B cell (primary cell): ENCODE data around the gene SAFB. TPM values are rescaled to one million over a fixed set of nuclear protein-coding genes. Genes with fewer than 3 reads are reported as not detected.

Experiments used
- ATAC-seq: fragments of 200-7000 bp; cut with Tn5 transposase; one replicate; pipeline ENCODE4 v1.10.0; 2021; ENCODE audit warnings: low read depth, mild to moderate bottlenecking, moderate number of reproducible peaks, moderate library complexity
- CTCF ChIA-PET: fragments of 350-600 bp; sonication (Branson Sonifier 250); formaldehyde crosslinking; loops from one replicate; lab custom pipeline; 2021; ENCODE audit warnings: antibody characterized with exemption, inconsistent platforms; lab: Charles Lee
- POLR2A ChIA-PET: fragments of 350-600 bp; sonication (Branson Sonifier 250); formaldehyde crosslinking; loops from one replicate; lab custom pipeline; 2021; ENCODE audit warnings: antibody characterized with exemption; lab: Charles Lee
- DNase-seq: peaks from one replicate; pipeline ENCODE4 v3.0.0; 2013
- H2AFZ ChIP-seq: 2 replicates; pipeline ENCODE4 v1.6.1; 2012; ENCODE audit warnings: mild to moderate bottlenecking, low read depth, low read length; ENCODE audit not compliant: insufficient read depth, poor library complexity, severe bottlenecking
- H3K27ac ChIP-seq, 2 donors: 1 replicate in 1 of 2; 2 replicates in 1 of 2; pipeline ENCODE4 v1.5.1; 2012 to 2013; ENCODE audit warnings: low read length in 2 of 2, mild to moderate bottlenecking in 2 of 2, moderate library complexity in 1 of 2
- H3K27me3 ChIP-seq, 4 experiments: fragments of 200-600 bp in 1 of 4; sonication (generic) in 1 of 4; replicated peaks in 1 of 4; 1 replicate in 2 of 4; 2 replicates in 2 of 4; pipeline versions ENCODE4 v1.6.1 to v1.7.0; 2013 to 2016; ENCODE audit warnings: low read length in 3 of 4, mild to moderate bottlenecking in 2 of 4, mixed read lengths in 1 of 4, moderate library complexity in 1 of 4; ENCODE audit not compliant: insufficient read depth in 4 of 4, control insufficient read depth in 3 of 4; ENCODE audit errors: control extremely low read depth in 1 of 4
- H3K36me3 ChIP-seq, 2 experiments: replicated peaks in 1 of 2; 1 replicate in 1 of 2; 2 replicates in 1 of 2; pipeline versions ENCODE4 v1.6.1 to v1.7.1; 2013; ENCODE audit warnings: low read length in 1 of 2; ENCODE audit not compliant: insufficient read depth in 2 of 2, control insufficient read depth in 1 of 2; ENCODE audit errors: control extremely low read depth in 1 of 2, extremely low read depth in 1 of 2
- H3K4me1 ChIP-seq, 2 donors: fragments of 200-600 bp in 1 of 2; sonication (generic) in 1 of 2; 1 replicate in 1 of 2; 2 replicates in 1 of 2; pipeline versions ENCODE4 v1.5.1 to v1.6.1; 2013 to 2017; ENCODE audit warnings: low read length in 2 of 2; ENCODE audit not compliant: control insufficient read depth in 2 of 2, insufficient read depth in 2 of 2
- H3K4me2 ChIP-seq: replicated peaks from 2 replicates; pipeline ENCODE3; 2012; ENCODE audit warnings: mild to moderate bottlenecking, low read depth, low read length; ENCODE audit not compliant: poor library complexity, severe bottlenecking
- H3K4me3 ChIP-seq, 5 experiments: fragments of 200-600 bp in 1 of 5; sonication (generic) in 1 of 5; 1 replicate in 3 of 5; 2 replicates in 2 of 5; pipeline versions ENCODE4 v1.5.1 to v1.7.0; 2011 to 2016; ENCODE audit warnings: low read length in 4 of 5, mild to moderate bottlenecking in 4 of 5, low read depth in 2 of 5, control low read depth in 1 of 5, moderate library complexity in 1 of 5; ENCODE audit not compliant: insufficient read depth in 1 of 5; ENCODE audit errors: control extremely low read depth in 1 of 5, extremely low read depth in 1 of 5
- H3K79me2 ChIP-seq: fragments of 200-600 bp; sonication (generic); one replicate; pipeline ENCODE4 v1.6.0; 2016; ENCODE audit warnings: low read length; ENCODE audit not compliant: control insufficient read depth, insufficient read depth
- H3K9ac ChIP-seq: fragments of 200-600 bp; sonication (generic); 2 replicates; pipeline ENCODE4 v1.6.1; 2017; ENCODE audit warnings: mild to moderate bottlenecking, low read length, moderate library complexity
- H3K9me3 ChIP-seq, 3 donors: one replicate each; pipeline versions ENCODE4 v1.6.1 to v1.7.1; 2013; ENCODE audit warnings: low read length in 2 of 3; ENCODE audit not compliant: control insufficient read depth in 2 of 3, insufficient read depth in 1 of 3; ENCODE audit errors: control extremely low read depth in 1 of 3
- H4K20me1 ChIP-seq: 2 replicates; pipeline ENCODE4 v1.6.0; 2012; ENCODE audit warnings: mild to moderate bottlenecking, low read length; ENCODE audit not compliant: insufficient read depth, control insufficient read depth, poor library complexity, severe bottlenecking
- H3K27ac Mint-ChIP-seq: one replicate; pipeline ENCODE4 v1.8.0; 2021; ENCODE audit warnings: mixed read lengths
- H3K27me3 Mint-ChIP-seq: one replicate; pipeline ENCODE4 v1.8.0; 2021; ENCODE audit warnings: mixed read lengths
- H3K4me1 Mint-ChIP-seq: one replicate; pipeline ENCODE4 v1.8.0; 2021; ENCODE audit warnings: mixed read lengths
- H3K4me3 Mint-ChIP-seq: one replicate; pipeline ENCODE4 v1.8.0; 2021; ENCODE audit warnings: mixed read lengths
- H3K9me3 Mint-ChIP-seq: one replicate; pipeline ENCODE4 v1.8.0; 2022; ENCODE audit warnings: mixed read lengths; ENCODE audit not compliant: insufficient read depth
- EZH2 ChIP-seq: IDR thresholded peaks from 2 replicates; pipeline ENCODE4 v1.6.1; 2012; ENCODE audit warnings: borderline replicate concordance, low read depth, mild to moderate bottlenecking, moderate library complexity, low read length; ENCODE audit not compliant: insufficient read depth, poor library complexity, severe bottlenecking
- WGBS: methylation state at CpG from one replicate; pipeline ENCODE4 v1.1.5; 2013; ENCODE audit warnings: missing lambda C conversion rate; ENCODE audit not compliant: insufficient coverage; 5-methylcytosine and 5-hydroxymethylcytosine counted together
- intact Hi-C: fragments of 100-400 bp; cut with micrococcal nuclease; formaldehyde crosslinking; loops from one replicate; pipeline ENCODE4 v1.10.0; 2022
- polyA minus RNA-seq: library from RNA; depleted of rRNA, polyadenylated mRNA; stranded (reverse); fragments of >200 nt; gene quantifications from 2 replicates; pipeline ENCODE4 v1.2.3, GENCODE V29; 2012
- polyA plus RNA-seq: library from polyadenylated mRNA; depleted of rRNA; stranded (reverse); fragments of >200 nt; gene quantifications from 2 replicates; pipeline ENCODE4 v1.2.3, GENCODE V29; 2012
- total RNA-seq, 2 donors: library from RNA; stranded (reverse); fragments of 120-200 nt in 1 of 2; gene quantifications; 1 replicate in 1 of 2; 2 replicates in 1 of 2; pipeline versions ENCODE4 v1.2.3 to v1.2.4, GENCODE V29; 2013 to 2022
- TF ChIP-seq, protein P1 (sequence below): fragments of 200-600 bp; IDR thresholded peaks from one replicate; pipeline ENCODE4 v1.8.0; 2022; ENCODE audit warnings: antibody characterized with exemption, mild to moderate bottlenecking

The SAFB gene
- total RNA-seq: 221 and 237 TPM in 2 replicates
- total RNA-seq (2013): 56.5 TPM
- 91.0 and 127 TPM in 2 replicates for polyA plus RNA-seq
- polyA minus RNA-seq: 102 and 180 TPM in 2 replicates

DNA sequence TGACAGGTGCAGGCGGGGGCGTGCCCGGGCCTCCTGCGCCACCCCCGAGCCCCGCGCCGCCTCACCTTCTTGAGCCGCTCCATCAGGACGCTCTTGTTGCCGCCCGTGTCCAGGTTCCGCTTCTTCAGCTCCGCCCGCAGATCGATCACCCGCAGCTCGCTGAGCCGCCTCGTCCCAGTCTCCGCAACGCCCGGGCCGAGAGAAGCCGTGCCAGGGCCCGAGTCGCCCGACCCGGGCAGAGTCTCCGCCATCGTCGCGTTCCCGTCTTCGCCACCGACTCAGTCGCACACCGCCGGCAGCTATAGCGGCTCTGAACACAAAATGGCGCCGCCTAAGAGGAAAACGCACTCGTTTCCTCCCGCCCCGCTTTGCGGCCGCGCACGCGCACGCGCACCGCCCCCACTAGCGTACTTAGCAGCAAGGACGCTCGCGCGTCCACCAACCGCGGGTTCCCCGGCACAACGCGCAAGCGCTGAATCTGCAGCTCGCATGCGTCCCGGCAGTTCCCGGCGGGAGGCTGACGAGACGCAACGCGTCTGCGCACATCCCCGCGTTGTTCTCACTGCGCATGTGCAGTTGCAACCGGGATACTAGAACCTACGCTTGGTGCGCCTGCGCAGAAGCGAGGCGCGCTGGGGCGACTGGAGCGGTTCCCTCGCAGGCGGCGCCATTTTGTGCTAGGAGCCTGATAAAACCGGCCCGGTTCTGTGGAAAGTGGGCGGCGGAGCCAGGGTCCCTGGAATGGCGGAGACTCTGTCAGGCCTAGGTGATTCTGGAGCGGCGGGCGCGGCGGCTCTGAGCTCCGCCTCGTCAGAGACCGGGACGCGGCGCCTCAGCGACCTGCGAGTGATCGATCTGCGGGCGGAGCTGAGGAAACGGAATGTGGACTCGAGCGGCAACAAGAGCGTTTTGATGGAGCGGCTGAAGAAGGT lies at the start of gene SAFB, which contains the start of gene SAFB2:
TSS of gene SAFB (plus strand) at position 619 of the 932 bp plus-strand sequence. CDS start at position 742, 123 bp downstream.
TSS of gene SAFB2 (minus strand) at position 312 of the 932 bp plus-strand sequence. CDS start at position 251, 61 bp downstream.
- TF ChIP-seq, protein P1, sequence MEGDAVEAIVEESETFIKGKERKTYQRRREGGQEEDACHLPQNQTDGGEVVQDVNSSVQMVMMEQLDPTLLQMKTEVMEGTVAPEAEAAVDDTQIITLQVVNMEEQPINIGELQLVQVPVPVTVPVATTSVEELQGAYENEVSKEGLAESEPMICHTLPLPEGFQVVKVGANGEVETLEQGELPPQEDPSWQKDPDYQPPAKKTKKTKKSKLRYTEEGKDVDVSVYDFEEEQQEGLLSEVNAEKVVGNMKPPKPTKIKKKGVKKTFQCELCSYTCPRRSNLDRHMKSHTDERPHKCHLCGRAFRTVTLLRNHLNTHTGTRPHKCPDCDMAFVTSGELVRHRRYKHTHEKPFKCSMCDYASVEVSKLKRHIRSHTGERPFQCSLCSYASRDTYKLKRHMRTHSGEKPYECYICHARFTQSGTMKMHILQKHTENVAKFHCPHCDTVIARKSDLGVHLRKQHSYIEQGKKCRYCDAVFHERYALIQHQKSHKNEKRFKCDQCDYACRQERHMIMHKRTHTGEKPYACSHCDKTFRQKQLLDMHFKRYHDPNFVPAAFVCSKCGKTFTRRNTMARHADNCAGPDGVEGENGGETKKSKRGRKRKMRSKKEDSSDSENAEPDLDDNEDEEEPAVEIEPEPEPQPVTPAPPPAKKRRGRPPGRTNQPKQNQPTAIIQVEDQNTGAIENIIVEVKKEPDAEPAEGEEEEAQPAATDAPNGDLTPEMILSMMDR: no peak
- TF ChIP-seq EZH2: no peak
- peaks cover 60 to 68% of the 10 kb centered on the region in 2 donors for H3K4me1 ChIP-seq
- Mint-ChIP-seq H3K9me3 (no peaks in the 10 kb centered on the region), H3K4me3 (peak within 1 kb of the TSS; percentile 99), H3K27me3 (no peaks in the 10 kb centered on the region), H3K4me1 (peaks cover 74% of the 10 kb centered on the region), H3K27ac (peak within 1 kb of the TSS; percentile 98)
- under 1% methylated on average over 116 of the region's 116 CpGs for WGBS
- ATAC-seq (peak; percentile 81), DNase-seq (peak; percentile 100)
- H3K27me3 ChIP-seq: no peaks in the 10 kb centered on the region
- peak within 1 kb of the TSS; percentile 92 to 95 for H3K27ac ChIP-seq
- H2AFZ ChIP-seq: peak within 1 kb of the TSS; percentile 87
- H3K9ac ChIP-seq: peak within 1 kb of the TSS; percentile 99
- H3K36me3 ChIP-seq: peaks cover 8 to 61% of the 10 kb centered on the region in 2 experiments
- H3K4me2 ChIP-seq: peak within 1 kb of the TSS; percentile 90
- H4K20me1 ChIP-seq: peaks cover 82% of the 10 kb centered on the region
- intact Hi-C loops: loop anchor here (1.0 to 10.0 kb wide), 6 partner anchors 58 to 1148 kb away; partner anchors contain the start of genes CATSPERD, DUS3L, HDGFL2 and LONP1
- POLR2A ChIA-PET: interaction anchor here (0.6 to 2.0 kb wide), 6 partner anchors 64 to 898 kb away, joined by 3 to 13 read pairs (median 10); partner anchors contain the start of genes CATSPERD, LONP1 and RPL36
- CTCF ChIA-PET: interaction anchor here (0.5 to 2.2 kb wide), 3 partner anchors 65 to 581 kb away, joined by 3 to 7 read pairs (median 6); partner anchors contain the start of gene RPL36
- H3K9me3 ChIP-seq: no peaks in the 10 kb centered on the region
- peaks cover 94% of the 10 kb centered on the region for H3K79me2 ChIP-seq
- H3K4me3 ChIP-seq: peak within 1 kb of the TSS; percentile 94 to 98 (median 98)
